OCI-LY1 (cell line): ENCODE results near the gene ZXDA.

Experiments used
- CTCF ChIP-seq: fragments of 200-600 bp; sonication (generic), shearing (Covaris generic); IDR thresholded peaks from 2 replicates; pipeline ENCODE4 v1.5.1; 2017; ENCODE audit warnings: mild to moderate bottlenecking, antibody characterized with exemption, low read length, moderate library complexity, mixed read lengths
- EZH2 ChIP-seq: fragments of 200-600 bp; sonication (generic), shearing (Covaris generic); IDR thresholded peaks from 2 replicates; pipeline ENCODE4 v1.8.0; 2017; ENCODE audit warnings: borderline replicate concordance, mixed run types, mild to moderate bottlenecking, antibody characterized with exemption, low read length, moderate library complexity, mixed read lengths

- no peak for TF ChIP-seq CTCF
- TF ChIP-seq EZH2 = no peak
Observed at GRCh38 chrX:57900975-57901374, 9.3 kb downstream of the ZXDA start.
